ENCODE results near the gene RTP2. TPM values are rescaled to one million over a fixed set of nuclear protein-coding genes. Genes with fewer than 3 reads are reported as not detected.

Gene RTP2
- total RNA-seq, 1 donor from 2014 or later = not detected

- DNase-seq (ENCODE audit: low spot score) = peak; percentile 74
Measured at GRCh38 chr3:187669675-187670504, 32.5 kb downstream of the RTP2 start, which contains the start of gene SST. SST (minus strand) TSS chr3:187670394; CDS start chr3:187670291, 103 bp downstream.

DNA sequence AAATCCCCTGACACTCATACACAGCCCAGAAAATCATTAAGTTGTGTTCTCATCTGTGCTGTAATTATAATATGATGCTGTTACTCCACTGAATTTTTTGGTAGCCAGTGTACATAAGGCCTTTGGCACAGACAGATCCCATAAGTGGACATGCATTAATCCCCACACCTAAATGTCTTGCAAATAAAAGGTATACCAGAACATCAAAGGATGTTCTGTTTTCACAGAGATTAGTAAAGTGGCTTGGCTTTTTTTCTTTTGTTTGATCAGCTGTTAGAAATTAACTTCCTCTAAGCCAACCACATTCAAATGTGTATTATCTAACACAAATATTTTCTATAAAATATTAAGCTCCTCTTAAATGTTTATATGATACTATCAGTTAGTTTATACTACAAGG lies 34.8 kb downstream of the RTP2 start:
- no peak for DNase-seq (ENCODE audit: low spot score)

DNA sequence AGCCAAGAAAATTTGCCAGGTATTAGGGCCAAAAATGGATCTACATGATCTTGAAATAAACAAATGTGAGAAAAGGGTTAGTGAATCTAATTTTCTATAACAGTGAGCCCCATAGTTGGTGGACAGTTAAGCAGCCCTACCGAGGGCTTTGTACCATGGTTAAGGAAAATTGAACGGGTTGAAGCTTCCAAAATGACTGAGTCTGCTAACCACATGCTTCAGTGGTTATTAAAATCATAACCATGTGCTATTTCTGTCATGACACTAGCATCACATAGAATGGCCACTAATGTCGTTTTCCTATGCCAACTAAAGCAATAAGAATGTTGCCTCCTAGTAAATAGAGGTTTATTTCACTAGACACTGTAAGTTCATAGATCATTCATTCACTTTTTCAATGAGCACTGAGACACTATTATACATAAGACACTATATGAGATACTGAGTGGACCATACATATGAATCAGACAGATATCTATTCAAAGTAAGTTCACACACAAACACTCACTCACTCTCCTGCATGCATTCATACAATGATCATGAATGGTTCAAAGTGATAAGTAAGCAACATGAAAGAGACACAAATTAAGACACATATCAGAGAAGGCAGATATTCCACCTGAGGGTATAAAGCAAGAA lies 36.5 kb downstream of the RTP2 start:
- no peak for DNase-seq (ENCODE audit: low spot score)

DNA sequence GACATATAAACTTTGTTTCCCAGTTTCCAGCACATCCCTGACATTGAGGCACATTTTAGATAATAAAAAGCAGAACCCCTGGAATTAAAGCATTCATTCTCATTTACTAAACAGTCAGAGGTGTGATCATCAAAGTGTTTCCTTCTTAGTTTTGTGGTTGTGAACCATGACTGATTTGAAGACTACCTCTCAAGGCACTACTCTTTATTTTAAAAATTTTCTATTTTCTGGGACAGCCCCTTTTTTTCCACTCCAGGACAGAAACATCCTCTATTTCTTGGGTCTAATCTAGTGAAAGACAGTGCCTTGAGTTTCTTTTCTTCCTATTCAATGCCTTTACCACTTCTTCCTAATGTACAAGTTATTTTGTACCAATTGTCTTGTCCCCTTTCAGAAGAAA lies 37.3 kb downstream of the RTP2 start:
- no peak for DNase-seq (ENCODE audit: low spot score)

DNA sequence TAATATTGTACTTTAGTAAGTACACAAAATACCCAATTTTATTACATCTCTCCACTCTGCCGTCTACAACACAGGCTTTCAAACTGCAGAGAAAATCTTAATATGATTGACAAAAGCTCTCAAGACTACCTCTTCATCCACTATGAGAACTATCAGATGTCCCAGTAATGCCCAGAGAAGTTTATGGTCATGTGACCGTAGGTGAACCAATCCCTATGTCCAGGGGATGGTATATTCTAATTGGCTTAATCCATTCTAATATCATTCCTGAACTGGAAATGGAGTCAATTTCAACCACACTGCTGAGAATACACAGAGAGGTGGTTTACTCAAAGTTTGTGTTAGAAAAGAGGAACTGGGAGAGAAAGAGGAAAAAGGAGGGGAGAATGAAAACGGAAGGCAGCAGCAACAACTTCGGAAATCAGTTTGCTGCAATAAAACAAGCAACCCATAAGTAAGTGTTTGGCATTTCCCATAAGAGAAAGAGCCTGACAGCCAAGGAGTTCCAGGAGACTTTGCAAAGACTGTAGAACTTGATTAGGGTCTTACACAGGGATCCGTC lies 39.4 kb downstream of the RTP2 start:
- DNase-seq (ENCODE audit: low spot score) = no peak

DNA sequence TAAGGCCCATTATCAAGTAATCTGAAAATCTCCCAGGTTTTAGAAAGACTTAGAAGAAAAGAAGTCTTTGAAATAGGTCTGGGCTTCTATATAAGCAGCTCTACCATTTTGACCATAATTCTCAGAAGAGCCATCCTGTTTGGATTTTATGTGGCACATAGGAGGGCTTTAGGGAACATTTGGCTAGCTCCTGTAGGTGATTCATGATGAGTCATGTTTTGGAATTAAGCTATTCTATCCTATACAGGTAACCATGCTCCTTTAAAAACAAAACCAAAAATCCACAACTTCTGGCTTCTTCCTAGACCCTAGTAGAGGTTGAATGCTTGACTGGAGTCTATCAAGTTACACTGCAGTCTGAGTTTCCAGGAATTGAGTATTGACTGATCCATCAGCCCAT lies 41.1 kb downstream of the RTP2 start:
- no peak for DNase-seq (ENCODE audit: low spot score)

- no peak for DNase-seq (ENCODE audit: low spot score)
Measured at GRCh38 chr3:187651282-187651681, 51.1 kb downstream of the RTP2 start.

Other genes with a start within 250 kb of the RTP2 start
- gene SST, start 32.2 kb downstream of the RTP2 start, total RNA-seq (ENCODE audit: insufficient read depth, low replicate concordance) = not detected
- 7.7 TPM for gene BCL6, start 42.9 kb upstream of the RTP2 start, total RNA-seq (ENCODE audit: insufficient read depth, low replicate concordance)

All from umbilical cord (tissue), 2 donors.